Anterior cingulate cortex (tissue), 58 donors: ENCODE measurements around the gene MX2.
"Not testable (repeated sequence)": the region's sequence is repeated elsewhere in the genome, so short reads cannot be mapped to it uniquely, and the experiment has no call there.

Experiments
- DNase-seq, 58 donors: peaks; one replicate each; lab custom pipeline; 2025; lab: John Stamatoyannopoulos, UW

Gene MX2

GRCh38 chr21:41337515-41337914, 24.3 kb upstream of the MX2 start:
- no peak for DNase-seq

GRCh38 chr21:41338455-41338854, 23.4 kb upstream of the MX2 start:
- no peak for DNase-seq

- DNase-seq = no peak
These were observed 19.8 kb upstream of the MX2 start for GRCh38 chr21:41342035-41342434.

- no peak for DNase-seq
These were observed 17.7 kb upstream of the MX2 start for GRCh38 chr21:41344146-41344545.

GRCh38 chr21:41345356-41345755, 16.5 kb upstream of the MX2 start:
- no peak for DNase-seq

- no peak for DNase-seq
These were observed 15.7 kb upstream of the MX2 start for GRCh38 chr21:41345934-41346685.

GRCh38 chr21:41346758-41347157, 15.1 kb upstream of the MX2 start:
- no peak for DNase-seq

- no peak for DNase-seq
These were observed 13.4 kb upstream of the MX2 start for GRCh38 chr21:41348434-41348833.

- no peak for DNase-seq
These were observed 12.7 kb upstream of the MX2 start for GRCh38 chr21:41349126-41349525.

GRCh38 chr21:41349619-41350390, 12.0 kb upstream of the MX2 start:
- no peak for DNase-seq

GRCh38 chr21:41350436-41351155, 11.2 kb upstream of the MX2 start:
- no peak for DNase-seq

- no peak for DNase-seq
These were observed 4.3 kb upstream of the MX2 start for GRCh38 chr21:41357546-41357945.

GRCh38 chr21:41358193-41359166, 3.3 kb upstream of the MX2 start:
- no peak for DNase-seq

- DNase-seq = no peak
These were observed 2.5 kb upstream of the MX2 start for GRCh38 chr21:41359286-41359685.

GRCh38 chr21:41359754-41360071, 2.1 kb upstream of the MX2 start:
- DNase-seq = not testable (repeated sequence)

- DNase-seq = no peak
These were observed 1.6 kb upstream of the MX2 start for GRCh38 chr21:41360072-41360821.

GRCh38 chr21:41361053-41361785, 608 bp upstream of the MX2 start:
- DNase-seq = no peak

GRCh38 chr21:41362605-41363369, 960 bp downstream of the MX2 start:
- no peak for DNase-seq
